Tibial nerve (tissue), 4 donors: ENCODE data around the gene ANKRD40. TPM values are rescaled to one million over a fixed set of nuclear protein-coding genes. Genes with fewer than 3 reads are reported as not detected.

Experiments used
- DNase-seq, 2 donors: peaks; one replicate each; pipeline ENCODE4 v3.0.0-alpha.2; 2019; ENCODE audit warnings: low spot score in 2 of 2
- H3K27ac ChIP-seq, 4 donors: fragments of 200-600 bp; sonication (generic) in 3 of 4; one replicate each; pipeline ENCODE4 v1.5.1; 2017 to 2019; ENCODE audit warnings: mild to moderate bottlenecking in 1 of 4
- H3K27me3 ChIP-seq, 2 donors: fragments of 200-600 bp; sonication (generic) in 1 of 2; one replicate each; pipeline versions ENCODE4 v1.5.1 to v1.6.0; 2017 to 2019
- H3K36me3 ChIP-seq, 3 donors: fragments of 200-600 bp; sonication (generic); one replicate each; pipeline ENCODE4 v1.5.1; 2018 to 2019
- H3K4me1 ChIP-seq, 4 donors: fragments of 200-600 bp; sonication (generic) in 3 of 4; one replicate each; pipeline ENCODE4 v1.5.1; 2017 to 2019
- H3K4me3 ChIP-seq, 4 donors: fragments of 200-600 bp; sonication (generic) in 3 of 4; one replicate each; pipeline ENCODE4 v1.5.1; 2017 to 2019; ENCODE audit warnings: mild to moderate bottlenecking in 1 of 4, moderate library complexity in 1 of 4
- H3K9me3 ChIP-seq, 4 donors: fragments of 200-600 bp; sonication (generic) in 3 of 4; one replicate each; pipeline ENCODE4 v1.5.1; 2017 to 2019
- CTCF ChIP-seq, 5 experiments: fragments of 200-600 bp in 3 of 5; fragments of 450-650 bp in 2 of 5; sonication (generic) in 3 of 5; IDR thresholded peaks; one replicate each; pipeline ENCODE4 v1.5.1; 2016 to 2019; ENCODE audit warnings: antibody characterized with exemption in 5 of 5, mild to moderate bottlenecking in 3 of 5, moderate library complexity in 2 of 5
- EP300 ChIP-seq, 2 donors: sonication (generic); formaldehyde crosslinking; IDR thresholded peaks; one replicate each; pipeline ENCODE4 v1.6.1; 2017; ENCODE audit warnings: antibody characterized with exemption in 2 of 2, mild to moderate bottlenecking in 1 of 2
- POLR2A ChIP-seq, 2 donors: fragments of 450-650 bp; IDR thresholded peaks; one replicate each; pipeline ENCODE4 v1.6.1; 2017; ENCODE audit warnings: antibody characterized with exemption in 2 of 2, mild to moderate bottlenecking in 2 of 2, moderate library complexity in 2 of 2
- WGBS, 2 donors: methylation state at CpG; one replicate each; pipeline ENCODE4 v1.1.5; 2018; 5-methylcytosine and 5-hydroxymethylcytosine counted together
- total RNA-seq, 4 donors: library from RNA; depleted of rRNA; stranded (reverse); fragments of >200 nt; gene quantifications; one replicate each; pipeline ENCODE4 v1.1.0, GENCODE V29; 2016

Gene ANKRD40
- total RNA-seq, 4 donors from 2014 or later, result 48.0 to 80.6 (median 55.0) TPM

DNA sequence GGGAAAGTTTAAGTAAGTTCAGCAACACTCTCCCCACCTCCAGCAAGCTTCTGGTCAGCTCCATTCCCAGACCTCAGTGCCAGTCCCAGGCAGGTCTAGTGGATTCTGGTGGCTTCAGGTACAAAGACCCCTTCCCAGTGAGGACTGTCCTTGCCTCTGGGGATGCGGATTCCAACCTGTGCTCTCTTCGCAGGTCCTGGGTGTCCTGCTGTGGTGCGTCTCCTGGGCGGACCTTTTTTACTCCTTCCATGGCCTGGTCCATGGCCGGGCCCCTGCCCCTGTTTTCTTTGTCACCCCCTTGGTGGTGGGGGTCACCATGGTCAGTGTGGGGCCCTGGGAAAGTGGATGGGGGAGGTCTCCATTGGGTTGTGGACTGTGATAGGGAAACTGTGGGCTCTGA, 51.2 kb downstream of the ANKRD40 start:
- H3K4me3 ChIP-seq, result no peak overlapping the region
- no peak for DNase-seq
- H3K4me1 ChIP-seq, result peaks cover 0 to 17% (median 16%) of the 10 kb centered on the region in 4 donors
- no peak overlapping the region for H3K27ac ChIP-seq
- H3K9me3 ChIP-seq, result peaks cover 0 to 5% (median 0%) of the 10 kb centered on the region in 4 donors
- TF ChIP-seq POLR2A (IDR thresholded peaks at IDR 0.05) (no peak), CTCF (IDR thresholded peaks at IDR 0.05) (no peak), EP300 (IDR thresholded peaks at IDR 0.05) (no peak)
- WGBS, 2 donors, result 93 to 96% methylated on average over 5 of the region's 5 CpGs
- no peaks in the 10 kb centered on the region for H3K27me3 ChIP-seq
- no peaks in the 10 kb centered on the region for H3K36me3 ChIP-seq

GRCh38 chr17:50653738-50654137, 54.0 kb downstream of the ANKRD40 start:
- Histone ChIP-seq H3K4me1 (no peaks in the 10 kb centered on the region), H3K9me3 (peaks cover 0 to 5% (median 0%) of the 10 kb centered on the region in 4 donors), H3K27me3 (no peaks in the 10 kb centered on the region), H3K36me3 (no peaks in the 10 kb centered on the region), H3K4me3 (no peak overlapping the region), H3K27ac (no peak overlapping the region)
- no peak for DNase-seq
- WGBS, 2 donors, result 88 to 93% methylated on average over 3 of the region's 3 CpGs
- TF ChIP-seq POLR2A (IDR thresholded peaks at IDR 0.05), result no peak
- no peak for TF ChIP-seq CTCF (IDR thresholded peaks at IDR 0.05)
- no peak for TF ChIP-seq EP300 (IDR thresholded peaks at IDR 0.05)

DNA sequence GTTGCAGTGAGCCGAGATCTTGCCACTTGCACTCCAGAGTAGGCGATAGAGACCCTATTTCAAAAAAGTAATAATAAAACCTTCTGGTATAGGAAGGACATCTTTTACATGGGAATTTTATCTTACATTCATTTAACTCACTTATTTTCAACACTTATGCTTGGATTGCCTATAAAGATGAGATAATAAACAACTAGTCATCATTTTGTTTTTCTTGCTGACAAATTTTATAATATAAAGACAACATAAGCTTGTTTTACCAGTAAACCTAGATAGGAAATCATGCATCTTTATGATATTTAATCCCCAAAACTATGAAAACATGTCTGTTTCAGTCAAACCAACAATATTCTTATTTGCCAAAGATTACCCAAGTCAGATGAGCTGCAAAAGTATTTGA, 56.1 kb downstream of the ANKRD40 start:
- Histone ChIP-seq H3K27ac (no peak overlapping the region), H3K27me3 (no peaks in the 10 kb centered on the region), H3K4me1 (no peaks in the 10 kb centered on the region), H3K36me3 (no peaks in the 10 kb centered on the region), H3K4me3 (no peak overlapping the region), H3K9me3 (peaks cover 0 to 5% (median 0%) of the 10 kb centered on the region in 4 donors)
- no peak for DNase-seq
- TF ChIP-seq CTCF (IDR thresholded peaks at IDR 0.05), result no peak
- TF ChIP-seq POLR2A (IDR thresholded peaks at IDR 0.05), result no peak
- no peak for TF ChIP-seq EP300 (IDR thresholded peaks at IDR 0.05)
- 89 to 93% methylated on average over 2 of the region's 2 CpGs for WGBS, 2 donors

DNA sequence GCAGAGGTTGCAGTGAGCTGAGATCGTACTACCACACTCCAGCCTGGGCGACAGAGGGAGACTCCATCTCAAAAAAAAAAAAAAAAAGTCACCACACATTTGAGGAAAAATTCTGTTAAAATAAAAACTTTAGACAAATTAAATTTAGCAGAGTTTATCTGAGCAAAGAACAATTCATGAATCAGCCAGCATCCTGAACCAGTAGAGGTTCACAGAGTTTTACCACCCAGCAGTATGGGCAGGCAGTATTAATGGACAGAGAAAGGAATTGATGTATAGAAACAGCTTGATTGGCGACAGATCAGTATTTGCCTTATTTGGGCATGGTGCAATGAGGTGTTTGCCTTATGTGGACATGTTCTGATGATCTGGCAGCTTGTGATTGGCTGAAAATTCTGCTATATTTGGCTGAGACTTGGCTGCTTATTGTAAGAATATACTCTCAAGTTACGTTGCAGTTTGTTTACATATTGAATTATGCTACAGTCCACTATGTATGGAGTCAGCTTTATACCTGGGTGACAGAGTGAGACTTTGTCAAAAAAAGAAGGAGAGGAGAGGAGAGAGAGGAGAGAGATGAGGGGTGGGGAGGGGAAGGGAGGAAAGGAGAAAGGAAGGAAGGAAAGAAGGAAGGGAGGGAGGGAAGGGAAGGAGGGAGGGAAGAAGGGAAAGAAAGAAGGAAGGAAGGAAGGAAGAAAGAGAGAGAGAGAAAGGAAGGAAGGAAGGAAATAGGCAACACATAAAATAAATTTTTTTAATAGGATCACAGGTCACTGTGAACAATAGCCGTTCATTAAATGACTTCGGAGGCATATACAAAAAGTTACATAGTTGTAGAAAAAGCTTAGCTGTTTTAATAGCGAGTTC, 58.4 kb downstream of the ANKRD40 start:
- Histone ChIP-seq H3K27ac (no peak overlapping the region), H3K36me3 (no peaks in the 10 kb centered on the region), H3K4me1 (no peaks in the 10 kb centered on the region), H3K9me3 (peaks cover 0 to 5% (median 0%) of the 10 kb centered on the region in 4 donors), H3K4me3 (no peak overlapping the region), H3K27me3 (no peaks in the 10 kb centered on the region)
- no peak for TF ChIP-seq POLR2A (IDR thresholded peaks at IDR 0.05)
- TF ChIP-seq CTCF (IDR thresholded peaks at IDR 0.05), result no peak
- no peak for TF ChIP-seq EP300 (IDR thresholded peaks at IDR 0.05)
- 55 to 61% methylated on average over 7 of the region's 7 CpGs for WGBS, 2 donors
- no peak for DNase-seq

GRCh38 chr17:50647187-50647586, 60.5 kb downstream of the ANKRD40 start:
- H3K27me3 ChIP-seq, result no peaks in the 10 kb centered on the region
- no peak for TF ChIP-seq POLR2A (IDR thresholded peaks at IDR 0.05)
- TF ChIP-seq EP300 (IDR thresholded peaks at IDR 0.05), result no peak
- TF ChIP-seq CTCF (IDR thresholded peaks at IDR 0.05), result no peak
- H3K36me3 ChIP-seq, result no peaks in the 10 kb centered on the region
- WGBS, 2 donors, result 97 to 100% methylated on average over 2 of the region's 2 CpGs
- H3K4me1 ChIP-seq, result no peaks in the 10 kb centered on the region
- DNase-seq, result no peak
- no peak overlapping the region for H3K27ac ChIP-seq
- no peak overlapping the region for H3K4me3 ChIP-seq
- no peaks in the 10 kb centered on the region for H3K9me3 ChIP-seq
